CD14-positive monocyte (primary cell): ENCODE measurements around the gene ZNF506. TPM values are rescaled to one million over a fixed set of nuclear protein-coding genes. Genes with fewer than 3 reads are reported as not detected.

Source experiments
- DNase-seq, 3 donors: peaks; one replicate each; pipeline ENCODE4 v3.0.0-alpha.2; 2011 to 2022
- H2AFZ ChIP-seq: 2 replicates; pipeline ENCODE4 v1.6.0; 2012; ENCODE audit warnings: mild to moderate bottlenecking, low read depth, low read length, inconsistent platforms; ENCODE audit not compliant: insufficient read depth, poor library complexity, severe bottlenecking
- H3K27ac ChIP-seq, 2 donors: 1 replicate in 1 of 2; 2 replicates in 1 of 2; pipeline ENCODE4 v1.5.1; 2012 to 2013; ENCODE audit warnings: low read length in 2 of 2, control low read depth in 1 of 2, inconsistent platforms in 1 of 2, low read depth in 1 of 2, mild to moderate bottlenecking in 1 of 2
- H3K27me3 ChIP-seq, 2 donors: one replicate each; pipeline versions ENCODE4 v1.6.0 to v1.6.1; 2011 to 2013; ENCODE audit warnings: low read length in 2 of 2; ENCODE audit not compliant: control insufficient read depth in 2 of 2, insufficient read depth in 2 of 2
- H3K36me3 ChIP-seq, 2 donors: replicated peaks in 1 of 2; 1 replicate in 1 of 2; 2 replicates in 1 of 2; pipeline versions ENCODE4 v1.5.1 to v1.6.1; 2012 to 2013; ENCODE audit warnings: low read length in 2 of 2, control low read depth in 1 of 2, inconsistent platforms in 1 of 2, mild to moderate bottlenecking in 1 of 2; ENCODE audit not compliant: insufficient read depth in 2 of 2, control insufficient read depth in 1 of 2
- H3K4me1 ChIP-seq, 2 donors: 1 replicate in 1 of 2; 2 replicates in 1 of 2; pipeline versions ENCODE4 v1.5.1 to v1.6.1; 2012 to 2013; ENCODE audit warnings: low read length in 2 of 2, control low read depth in 1 of 2, inconsistent platforms in 1 of 2, mild to moderate bottlenecking in 1 of 2, moderate library complexity in 1 of 2; ENCODE audit not compliant: insufficient read depth in 2 of 2, control insufficient read depth in 1 of 2
- H3K4me2 ChIP-seq: replicated peaks from 2 replicates; pipeline ENCODE3; 2012; ENCODE audit warnings: low read length, moderate library complexity, mild to moderate bottlenecking; ENCODE audit not compliant: poor library complexity, severe bottlenecking; ENCODE audit errors: extremely low read depth
- H3K4me3 ChIP-seq, 3 experiments: fragments of 200-600 bp in 1 of 3; sonication (generic) in 1 of 3; replicated peaks in 1 of 3; 1 replicate in 2 of 3; 2 replicates in 1 of 3; pipeline ENCODE4 v1.5.1; 2011 to 2013; ENCODE audit warnings: low read length in 3 of 3, mild to moderate bottlenecking in 3 of 3, control low read depth in 2 of 3, low read depth in 2 of 3, inconsistent platforms in 1 of 3, moderate library complexity in 1 of 3
- H3K79me2 ChIP-seq: 2 replicates; pipeline ENCODE4 v1.6.0; 2012; ENCODE audit warnings: mild to moderate bottlenecking, control low read depth, inconsistent platforms, low read length, moderate library complexity; ENCODE audit not compliant: insufficient read depth
- H3K9ac ChIP-seq: 2 replicates; pipeline ENCODE4 v1.6.0; 2017; ENCODE audit warnings: low read length, mild to moderate bottlenecking; ENCODE audit not compliant: insufficient read depth, poor library complexity, severe bottlenecking
- H3K9me3 ChIP-seq, 2 donors: replicated peaks in 1 of 2; 1 replicate in 1 of 2; 2 replicates in 1 of 2; pipeline versions ENCODE4 v1.5.1 to v1.6.1; 2012 to 2013; ENCODE audit warnings: low read length in 2 of 2, control low read depth in 1 of 2; ENCODE audit not compliant: control insufficient read depth in 1 of 2, insufficient read depth in 1 of 2
- H4K20me1 ChIP-seq: 2 replicates; pipeline ENCODE4 v1.6.0; 2012; ENCODE audit warnings: mild to moderate bottlenecking, low read length, control low read depth, moderate library complexity; ENCODE audit not compliant: insufficient read depth
- H3K27ac Mint-ChIP-seq, 7 donors: one replicate each; pipeline ENCODE4 v1.8.0; 2020; ENCODE audit warnings: mild to moderate bottlenecking in 7 of 7, mixed read lengths in 7 of 7, moderate library complexity in 6 of 7, inconsistent platforms in 2 of 7
- H3K27me3 Mint-ChIP-seq, 3 donors: one replicate each; pipeline ENCODE4 v1.8.0; 2021 to 2022; ENCODE audit warnings: low read depth in 3 of 3, mild to moderate bottlenecking in 3 of 3, mixed read lengths in 3 of 3, moderate library complexity in 3 of 3, inconsistent platforms in 1 of 3
- H3K36me3 Mint-ChIP-seq, 2 donors: one replicate each; pipeline ENCODE4 v1.8.0; 2020; ENCODE audit warnings: mixed read lengths in 2 of 2, inconsistent platforms in 1 of 2, mild to moderate bottlenecking in 1 of 2
- H3K4me1 Mint-ChIP-seq: one replicate; pipeline ENCODE4 v1.8.0; 2020; ENCODE audit warnings: mild to moderate bottlenecking, mixed read lengths
- H3K4me3 Mint-ChIP-seq, 2 donors: one replicate each; pipeline ENCODE4 v1.8.0; 2020; ENCODE audit warnings: mild to moderate bottlenecking in 2 of 2, mixed read lengths in 2 of 2, moderate library complexity in 1 of 2
- H3K9me3 Mint-ChIP-seq, 7 donors: one replicate each; pipeline ENCODE4 v1.8.0; 2020 to 2022; ENCODE audit warnings: mixed read lengths in 7 of 7, mild to moderate bottlenecking in 6 of 7, moderate library complexity in 6 of 7, inconsistent platforms in 2 of 7
- CTCF ChIP-seq: fragments of 200-600 bp; IDR thresholded peaks from one replicate; pipeline ENCODE4 v1.8.0; 2022; ENCODE audit warnings: antibody characterized with exemption, mild to moderate bottlenecking
- WGBS: methylation state at CpG from one replicate; pipeline ENCODE4 v1.1.5; 2013; ENCODE audit warnings: missing lambda C conversion rate; ENCODE audit not compliant: insufficient coverage; 5-methylcytosine and 5-hydroxymethylcytosine counted together
- intact Hi-C, 2 donors: fragments of 100-400 bp; cut with micrococcal nuclease; formaldehyde crosslinking; loops; one replicate each; pipeline versions ENCODE4 v1.15.0 to v1.15.1; 2023
- polyA plus RNA-seq, 3 donors: library from polyadenylated mRNA; depleted of rRNA in 1 of 3; unstranded in 2 of 3; stranded (reverse) in 1 of 3; fragments of 300-500 nt in 2 of 3; fragments of >200 nt in 1 of 3; fragmentation: Illumina TruSeq in 2 of 3; gene quantifications; 1 replicate in 2 of 3; 2 replicates in 1 of 3; pipeline ENCODE4 v1.2.3, GENCODE V29; 2012 to 2021

Gene ZNF506
- polyA plus RNA-seq, 3 donors, result 4.1 to 8.3 (median 6.1) TPM

- H3K36me3 Mint-ChIP-seq, result no peaks in the 10 kb centered on the region
- no peak overlapping the region for H3K27ac Mint-ChIP-seq
- Histone ChIP-seq H2AFZ (no peak overlapping the region), H3K9ac (no peak overlapping the region), H3K36me3 (no peaks in the 10 kb centered on the region), H3K27me3 (no peaks in the 10 kb centered on the region), H3K4me1 (no peaks in the 10 kb centered on the region), H4K20me1 (no peaks in the 10 kb centered on the region), H3K79me2 (no peaks in the 10 kb centered on the region), H3K4me2 (no peak overlapping the region), H3K4me3 (no peak overlapping the region), H3K27ac (no peak overlapping the region), H3K9me3 (peaks cover 92 to 99% of the 10 kb centered on the region in 2 donors)
- peaks cover 51 to 98% (median 94%) of the 10 kb centered on the region in 7 donors for H3K9me3 Mint-ChIP-seq
- no peak for DNase-seq
- WGBS, result 76% methylated on average over 11 of the region's 15 CpGs
- TF ChIP-seq CTCF, result no peak
- no peak overlapping the region for H3K4me3 Mint-ChIP-seq
- peaks cover 0 to 5% (median 0%) of the 10 kb centered on the region in 3 donors for H3K27me3 Mint-ChIP-seq
- intact Hi-C loops, result no loop called here
- H3K4me1 Mint-ChIP-seq, result no peaks in the 10 kb centered on the region
Measured at GRCh38 chr19:19746286-19747213, 75.0 kb downstream of the ZNF506 start.

DNA sequence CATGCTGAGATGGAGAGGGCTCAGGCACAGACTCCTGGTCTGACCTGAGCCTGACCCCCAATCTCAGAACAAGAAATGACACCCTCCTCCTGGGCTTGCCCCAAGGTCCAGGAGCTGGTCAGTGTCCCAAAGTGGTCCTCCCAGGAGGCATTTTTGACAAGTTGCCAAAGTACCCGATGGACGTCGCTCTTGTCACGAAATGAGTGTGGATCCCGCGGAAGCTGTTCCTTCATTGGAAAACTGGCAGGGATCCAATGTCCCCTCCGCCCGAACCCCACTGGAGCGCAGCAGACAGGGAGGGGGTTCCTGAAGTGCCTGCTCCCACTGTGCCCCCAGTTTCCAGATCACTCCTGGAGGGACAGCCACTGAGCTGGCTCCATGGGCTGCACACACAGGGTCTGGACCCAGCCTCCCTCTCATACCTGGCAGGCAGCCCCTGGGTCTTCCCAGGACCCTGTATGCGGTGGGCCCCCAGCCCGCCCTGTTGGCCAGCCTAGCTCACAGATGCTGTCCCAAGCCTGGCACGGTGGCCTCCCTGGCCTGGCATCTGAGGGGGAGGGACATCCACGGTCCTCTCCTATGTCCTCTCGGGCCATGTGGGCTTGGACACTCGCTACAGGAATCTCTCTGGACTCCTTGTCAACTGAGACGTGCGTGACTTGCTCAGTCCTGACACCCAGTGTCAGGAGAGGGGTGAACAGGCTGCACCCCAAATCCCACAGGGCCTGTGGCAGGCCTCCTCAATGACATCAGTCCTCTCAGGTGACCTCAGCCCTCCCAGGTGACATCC is 75.9 kb downstream of the ZNF506 start:
- Histone ChIP-seq H3K4me3 (no peak overlapping the region), H3K27ac (no peak overlapping the region), H3K4me1 (no peaks in the 10 kb centered on the region), H3K4me2 (no peak overlapping the region), H3K36me3 (no peaks in the 10 kb centered on the region), H3K27me3 (no peaks in the 10 kb centered on the region), H3K79me2 (no peaks in the 10 kb centered on the region), H3K9me3 (peaks cover 92 to 99% of the 10 kb centered on the region in 2 donors), H4K20me1 (no peaks in the 10 kb centered on the region), H2AFZ (no peak overlapping the region), H3K9ac (no peak overlapping the region)
- H3K9me3 Mint-ChIP-seq, result peaks cover 51 to 98% (median 93%) of the 10 kb centered on the region in 7 donors
- H3K4me1 Mint-ChIP-seq, result no peaks in the 10 kb centered on the region
- no peak for TF ChIP-seq CTCF
- intact Hi-C loops, result no loop called here
- no peaks in the 10 kb centered on the region for H3K36me3 Mint-ChIP-seq
- 94% methylated on average over 15 of the region's 17 CpGs for WGBS
- DNase-seq, result no peak
- H3K4me3 Mint-ChIP-seq, result no peak overlapping the region
- H3K27ac Mint-ChIP-seq, result no peak overlapping the region
- peaks cover 0 to 5% (median 0%) of the 10 kb centered on the region in 3 donors for H3K27me3 Mint-ChIP-seq
